Liver (tissue), 3 donors: ENCODE data around the gene KIF26B.

Experiments used
- CTCF ChIP-seq: fragments of 150-350 bp; IDR thresholded peaks from 2 replicates; pipeline ENCODE4 v1.5.1; 2017; ENCODE audit warnings: improper control_type of control experiment, low read depth, low read length; ENCODE audit not compliant: missing input control
- EGR1 ChIP-seq, 2 donors: IDR thresholded peaks; 2 replicates each; pipeline ENCODE4 v1.6.1; 2016 to 2018; ENCODE audit warnings: antibody characterized with exemption in 2 of 2, low read depth in 2 of 2
- FOXA1 ChIP-seq: IDR thresholded peaks from 2 replicates; pipeline ENCODE4 v1.6.1; 2016; ENCODE audit warnings: antibody characterized with exemption
- MAX ChIP-seq: IDR thresholded peaks from 2 replicates; pipeline ENCODE4 v1.6.1; 2016; ENCODE audit warnings: antibody characterized with exemption
- NR2F2 ChIP-seq: IDR thresholded peaks from 2 replicates; pipeline ENCODE4 v1.6.1; 2016; ENCODE audit warnings: antibody characterized with exemption
- RXRA ChIP-seq, 2 donors: IDR thresholded peaks; 2 replicates each; pipeline ENCODE4 v1.6.1; 2017 to 2018; ENCODE audit warnings: antibody characterized with exemption in 2 of 2, mild to moderate bottlenecking in 1 of 2
- SP1 ChIP-seq: IDR thresholded peaks from 2 replicates; pipeline ENCODE4 v1.6.1; 2018; ENCODE audit warnings: antibody characterized with exemption, mild to moderate bottlenecking
- TAF1 ChIP-seq: conservative IDR thresholded peaks from 2 replicates; pipeline ENCODE4 v1.6.1; 2016; ENCODE audit warnings: antibody characterized with exemption, mild to moderate bottlenecking
- YY1 ChIP-seq: IDR thresholded peaks from 2 replicates; pipeline ENCODE4 v1.6.1; 2016; ENCODE audit warnings: antibody characterized with exemption, mild to moderate bottlenecking
- TF ChIP-seq, protein P1 (sequence below): IDR thresholded peaks from 2 replicates; pipeline ENCODE4 v1.6.1; 2016; ENCODE audit warnings: antibody characterized with exemption
- donor health status: healthy.
- donor health status: healthy.

DNA sequence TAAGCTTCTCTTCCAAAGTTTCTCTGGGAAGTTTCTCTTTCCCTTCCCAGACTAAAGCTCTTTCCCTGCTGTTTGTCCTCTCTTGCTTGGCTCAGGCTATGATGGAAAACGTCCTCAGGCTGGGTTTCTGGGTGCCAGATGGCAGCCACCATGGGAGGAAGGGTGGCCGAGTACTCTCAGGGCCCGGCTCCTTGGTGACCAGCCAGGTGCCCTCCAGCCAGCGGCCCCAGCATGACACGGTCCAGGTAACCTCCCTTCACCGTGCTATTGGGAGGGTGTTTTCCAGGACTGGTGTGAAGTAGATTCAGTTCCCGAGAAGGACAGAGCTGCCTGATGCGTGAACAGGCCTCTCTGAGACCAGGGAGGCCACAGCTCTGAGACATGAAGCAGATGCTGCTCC is 60.3 kb downstream of the KIF26B start:
- TF ChIP-seq CTCF (no peak), NR2F2 (no peak), TAF1 (no peak), RXRA (IDR thresholded peaks at IDR 0.05) (no peak), EGR1 (IDR thresholded peaks at IDR 0.05; ENCODE audit: low read depth in 2 of 2) (no peak), FOXA1 (no peak), MAX (no peak), SP1 (no peak), YY1 (no peak)
- TF ChIP-seq, protein P1, sequence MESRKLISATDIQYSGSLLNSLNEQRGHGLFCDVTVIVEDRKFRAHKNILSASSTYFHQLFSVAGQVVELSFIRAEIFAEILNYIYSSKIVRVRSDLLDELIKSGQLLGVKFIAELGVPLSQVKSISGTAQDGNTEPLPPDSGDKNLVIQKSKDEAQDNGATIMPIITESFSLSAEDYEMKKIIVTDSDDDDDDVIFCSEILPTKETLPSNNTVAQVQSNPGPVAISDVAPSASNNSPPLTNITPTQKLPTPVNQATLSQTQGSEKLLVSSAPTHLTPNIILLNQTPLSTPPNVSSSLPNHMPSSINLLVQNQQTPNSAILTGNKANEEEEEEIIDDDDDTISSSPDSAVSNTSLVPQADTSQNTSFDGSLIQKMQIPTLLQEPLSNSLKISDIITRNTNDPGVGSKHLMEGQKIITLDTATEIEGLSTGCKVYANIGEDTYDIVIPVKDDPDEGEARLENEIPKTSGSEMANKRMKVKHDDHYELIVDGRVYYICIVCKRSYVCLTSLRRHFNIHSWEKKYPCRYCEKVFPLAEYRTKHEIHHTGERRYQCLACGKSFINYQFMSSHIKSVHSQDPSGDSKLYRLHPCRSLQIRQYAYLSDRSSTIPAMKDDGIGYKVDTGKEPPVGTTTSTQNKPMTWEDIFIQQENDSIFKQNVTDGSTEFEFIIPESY, result no peak
